K562 (cell line): ENCODE data around the gene EMC8. TPM values are rescaled to one million over a fixed set of nuclear protein-coding genes. Genes with fewer than 3 reads are reported as not detected.

ENCODE experiments used
- ATAC-seq: fragments of 200-7000 bp; cut with Tn5 transposase; 3 replicates; pipeline ENCODE4 v1.9.1; 2020; ENCODE audit warnings: moderate library complexity
- BruUV-seq: library from RNA; stranded (reverse); fragments of 400-500 nt; replicated peaks from 2 replicates; lab custom pipeline; 2021; lab: Mats Ljungman, UMichigan
- CTCF ChIA-PET: fragments of 300-600 bp; formaldehyde crosslinking; extraction: SDS; loops from one replicate; lab custom pipeline; 2021; ENCODE audit warnings: low intra/inter-chr PET ratio; lab: Yijun Ruan, JAX
- POLR2A ChIA-PET: fragments of 300-600, 350-650 bp; sonication (Branson Sonifier 250); formaldehyde crosslinking; extraction: SDS; loops from one replicate; lab custom pipeline; 2021; ENCODE audit warnings: antibody characterized with exemption, inconsistent platforms; lab: Yijun Ruan, JAX
- DNase-seq, 4 experiments: peaks; one replicate each; pipeline versions ENCODE4 v3.0.0 to v3.0.0-alpha.2; 2011 to 2018; ENCODE audit warnings: low spot score in 3 of 4, mixed read lengths in 3 of 4; ENCODE audit errors: extremely low read depth in 1 of 4
- FAIRE-seq: peaks from 2 replicates; lab custom pipeline; 2011; peaks lifted over from hg19 to GRCh38; lab: Jason Lieb, UNC
- H2AFZ ChIP-seq: 2 replicates; pipeline ENCODE4 v1.6.0; 2011; ENCODE audit warnings: low read depth, low read length, control low read depth, inconsistent platforms
- H3K27ac ChIP-seq: fragments of 200-600 bp; 3 replicates; pipeline ENCODE4 v1.8.0; 2011; ENCODE audit warnings: low read depth, mild to moderate bottlenecking, control low read depth, inconsistent platforms, low read length, moderate library complexity, mixed read lengths; ENCODE audit errors: extremely low read depth
- H3K27me3 ChIP-seq, 2 experiments: fragments of 300-600 bp in 1 of 2; 2 replicates in 1 of 2; 3 replicates in 1 of 2; pipeline versions ENCODE4 v1.6.0 to v1.8.0; 2011; ENCODE audit warnings: inconsistent platforms in 2 of 2, low read length in 2 of 2, mild to moderate bottlenecking in 1 of 2, mixed read lengths in 1 of 2, moderate library complexity in 1 of 2; ENCODE audit not compliant: control insufficient read depth in 2 of 2, insufficient read depth in 2 of 2
- H3K36me3 ChIP-seq: fragments of 300-600 bp; 3 replicates; pipeline ENCODE4 v1.8.0; 2011; ENCODE audit warnings: mild to moderate bottlenecking, low read length, inconsistent platforms; ENCODE audit not compliant: control insufficient read depth, insufficient read depth
- H3K4me1 ChIP-seq, 2 experiments: fragments of 200-600 bp in 1 of 2; replicated peaks in 1 of 2; 2 replicates in 1 of 2; 3 replicates in 1 of 2; pipeline versions ENCODE4 v1.5.1 to v1.8.0; 2011; ENCODE audit warnings: inconsistent platforms in 2 of 2, low read length in 2 of 2, mild to moderate bottlenecking in 1 of 2, mixed read lengths in 1 of 2, moderate library complexity in 1 of 2; ENCODE audit not compliant: control insufficient read depth in 2 of 2, insufficient read depth in 2 of 2
- H3K4me2 ChIP-seq: 2 replicates; pipeline ENCODE4 v1.6.1; 2011; ENCODE audit warnings: low read length, control low read depth, inconsistent platforms, mixed read lengths; ENCODE audit not compliant: insufficient read depth
- H3K4me3 ChIP-seq: fragments of 200-600 bp; sonication (generic), shearing (Covaris generic); 2 replicates; pipeline ENCODE4 v1.5.1; 2016; ENCODE audit warnings: control low read depth, inconsistent platforms
- H3K79me2 ChIP-seq: fragments of 200-600 bp; 3 replicates; pipeline ENCODE4 v1.8.0; 2011; ENCODE audit warnings: low read length, inconsistent platforms; ENCODE audit not compliant: control insufficient read depth, insufficient read depth
- H3K9ac ChIP-seq, 2 experiments: 2 replicates each; pipeline versions ENCODE4 v1.6.0 to v1.6.1; 2011; ENCODE audit warnings: low read depth in 2 of 2, low read length in 2 of 2, control low read depth in 1 of 2, inconsistent platforms in 1 of 2, mild to moderate bottlenecking in 1 of 2, mixed read lengths in 1 of 2; ENCODE audit not compliant: insufficient read depth in 1 of 2
- H3K9me1 ChIP-seq: one replicate; pipeline ENCODE4 v1.6.0; 2011; ENCODE audit warnings: inconsistent platforms, mild to moderate bottlenecking, low read length, moderate library complexity; ENCODE audit not compliant: control insufficient read depth, insufficient read depth
- H3K9me3 ChIP-seq: replicated peaks from 2 replicates; pipeline ENCODE4 v1.5.1; 2011; ENCODE audit warnings: low read depth, low read length, inconsistent platforms; ENCODE audit not compliant: control insufficient read depth, insufficient read depth
- H4K20me1 ChIP-seq: replicated peaks from 2 replicates; pipeline ENCODE4 v1.6.1; 2011; ENCODE audit warnings: low read length, inconsistent platforms, mixed read lengths; ENCODE audit not compliant: control insufficient read depth, insufficient read depth
- FOS ChIP-seq: IDR thresholded peaks from 3 replicates; pipeline ENCODE4 v1.6.1; 2011; ENCODE audit not compliant: insufficient read length; ENCODE audit errors: extremely low read depth
- HBP1 ChIP-seq: fragments of 450-650 bp; formaldehyde crosslinking; IDR thresholded peaks from 2 replicates; pipeline ENCODE4 v1.4.0; 2022; ENCODE audit warnings: missing genetic modification characterization
- MCM7 ChIP-seq, 2 experiments: fragments of 450-650 bp; IDR thresholded peaks; 2 replicates each; pipeline ENCODE4 v1.6.1; 2016 to 2018
- TOE1 ChIP-seq, 2 experiments: fragments of 450-650 bp in 1 of 2; sonication (generic) in 1 of 2; formaldehyde crosslinking in 1 of 2; IDR thresholded peaks; 2 replicates each; pipeline versions ENCODE4 v1.7.1 to v1.8.0; 2016 to 2022; ENCODE audit warnings: borderline replicate concordance in 2 of 2, mild to moderate bottlenecking in 2 of 2, antibody characterized with exemption in 1 of 2, inconsistent platforms in 1 of 2, low read depth in 1 of 2, missing genetic modification reagents in 1 of 2, moderate library complexity in 1 of 2
- WHSC1 ChIP-seq: IDR thresholded peaks from one replicate; pipeline ENCODE4 v1.6.1; 2012; ENCODE audit warnings: low read length, control low read depth, inconsistent platforms
- ZNF407 ChIP-seq: fragments of 450-650 bp; IDR thresholded peaks from 2 replicates; pipeline ENCODE4 v1.6.1; 2016; ENCODE audit warnings: low read depth
- ZNF408 ChIP-seq: fragments of 250-450 bp; sonication (Bioruptor Pico); IDR thresholded peaks from 2 replicates; pipeline ENCODE4 v1.4.0; 2020; ENCODE audit warnings: low read depth, mild to moderate bottlenecking, moderate library complexity
- WGBS: fragments of 100-300 bp; shearing (Covaris generic); methylation state at CpG from one replicate; pipeline ENCODE4 v1.1.6; 2016; ENCODE audit warnings: low coverage, mixed read lengths; ENCODE audit not compliant: insufficient coverage; ENCODE audit errors: missing lambda C conversion rate; 5-methylcytosine and 5-hydroxymethylcytosine counted together
- in situ Hi-C: fragments of 300-500 bp; cut with MboI; formaldehyde crosslinking; loops from 4 replicates; pipeline ENCODE4 v1.15.0; 2018; ENCODE audit warnings: inconsistent platforms, mixed read lengths
- intact Hi-C: fragments of 100-400 bp; cut with micrococcal nuclease; formaldehyde crosslinking; loops from 2 replicates; pipeline ENCODE4 v1.14.2; 2022
- polyA plus RNA-seq, 8 experiments: library from polyadenylated mRNA; depleted of rRNA in 4 of 8; stranded (reverse) in 5 of 8; unstranded in 3 of 8; fragments of >200 nt; fragmentation: Nextera tagmentation in 2 of 8; fragmentation: Illumina TruSeq in 1 of 8; extraction: Ambion mirVana in 2 of 8; extraction: Trizol in 1 of 8; gene quantifications; 2 replicates each; pipeline versions ENCODE4 v1.2.1 to v1.2.3, GENCODE V29; 2011 to 2014; ENCODE audit warnings: inconsistent platforms in 1 of 8, missing spikeins in 1 of 8
- total RNA-seq, 7 experiments: library from RNA; depleted of rRNA in 6 of 7; stranded (reverse); fragments of >200 nt in 6 of 7; fragmentation: Illumina TruSeq in 2 of 7; extraction: Trizol in 2 of 7; gene quantifications; 2 replicates each; pipeline versions ENCODE4 v1.2.1 to v1.2.3, GENCODE V29; 2011 to 2021; ENCODE audit warnings: low replicate concordance in 1 of 7

EMC8 gene
- total and polyA plus RNA-seq, 9 of the 15 experiments (the other 6 are each of a cell fraction or from before 2014, with no cell fraction given): 11.4 to 81.8 (median 48.6) TPM

- TF ChIP-seq TOE1 (IDR thresholded peaks at IDR 0.05; ENCODE audit: borderline replicate concordance) (no peak), TOE1 (CRISPR knock-in tag; IDR thresholded peaks at IDR 0.05; ENCODE audit: borderline replicate concordance, low read depth) (no peak), HBP1 (CRISPR knock-in tag) (no peak), WHSC1 (no peak), ZNF408 (no peak)
Measured at GRCh38 chr16:85830821-85831220, 31.5 kb upstream of the EMC8 start (continued).

DNA sequence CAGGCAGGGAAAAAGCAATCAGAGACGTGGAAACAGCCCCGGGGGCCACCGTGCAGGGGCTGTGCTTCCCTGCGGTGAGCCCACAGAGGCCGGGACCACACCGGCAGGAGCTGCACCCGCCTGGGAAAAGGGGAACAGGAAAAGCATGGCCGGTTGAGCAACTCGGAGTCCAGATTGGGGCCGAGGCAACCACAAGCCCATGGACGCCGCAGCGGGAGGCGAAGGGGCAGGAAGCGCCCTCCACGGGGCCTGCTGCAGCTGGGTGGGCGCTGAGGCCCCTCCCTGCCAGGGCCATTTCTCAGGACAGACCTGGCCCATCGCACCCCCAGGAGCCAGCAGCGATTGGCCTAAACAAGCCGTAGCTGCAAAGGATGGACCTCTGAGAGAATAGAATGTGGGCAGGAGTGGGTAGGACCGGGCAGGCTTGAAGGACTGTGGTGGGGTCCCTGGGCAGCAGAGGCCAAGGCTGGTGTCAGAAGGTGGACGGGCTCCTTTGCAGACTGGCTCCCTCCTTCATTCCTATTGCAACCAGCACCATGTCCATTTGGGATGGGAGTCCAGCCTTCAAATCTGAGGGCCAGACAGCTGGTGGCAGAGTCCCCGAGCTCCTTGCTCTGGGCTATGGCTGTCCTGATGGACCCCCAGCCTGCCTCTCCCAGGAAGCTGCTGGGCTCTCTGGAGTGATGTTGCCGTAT lies 30.6 kb upstream of the EMC8 start:
- intact Hi-C loops: no loop called here
- CTCF ChIA-PET: interaction anchor here (1.2 kb wide), 1 partner anchor 9 kb away, joined by 3 read pairs; no protein-coding TSS in a partner anchor
- FAIRE-seq: no peak
- Histone ChIP-seq H3K4me2 (no peak overlapping the region), H3K9me3 (no peaks in the 10 kb centered on the region), H3K4me1 (no peaks in the 10 kb centered on the region), H3K27ac (no peak overlapping the region)
- ATAC-seq: no peak
- TF ChIP-seq MCM7 (IDR thresholded peaks at IDR 0.05) (no peak), ZNF407 (no peak), FOS (no peak)
- TF ChIP-seq, all 486 proteins: peak for 0
- in situ Hi-C loops: loop anchor here (10.0 kb wide), 1 partner anchor 685 kb away; the partner anchor contains the start of gene FOXF1
- no peak overlapping the region; a peak in 1 of 4 replicates for H3K9ac ChIP-seq
- H4K20me1 ChIP-seq: no peaks in the 10 kb centered on the region
- H3K27me3 ChIP-seq: peaks cover 14 to 52% of the 10 kb centered on the region in 2 experiments
- H3K9me1 ChIP-seq: no peaks in the 10 kb centered on the region
- WGBS: 3% methylated on average over 22 of the region's 24 CpGs
- no TSS peak for BruUV-seq
- H3K4me3 ChIP-seq: no peak overlapping the region
- no peaks in the 10 kb centered on the region for H3K79me2 ChIP-seq
- H3K36me3 ChIP-seq: no peaks in the 10 kb centered on the region
- no peak overlapping the region for H2AFZ ChIP-seq
- no peak for DNase-seq
- POLR2A ChIA-PET: interaction anchor here (0.6 kb wide), 1 partner anchor 169 kb away, joined by 3 read pairs; no protein-coding TSS in a partner anchor
